Measurements from ENCODE around the gene RHOJ. TPM values are rescaled to one million over a fixed set of nuclear protein-coding genes. Genes with fewer than 3 reads are reported as not detected.

Gene RHOJ
- total RNA-seq, 1 experiment from 2014 or later, result 0.40 TPM

- no peak for TF ChIP-seq CTCF (IDR thresholded peaks at IDR 0.05; ENCODE audit: unreplicated experiment)
- DNase-seq, result no peak
- no TSS peak for BruUV-seq (replicated peaks)
- Mint-ChIP-seq H3K4me3 (ENCODE audit: low read depth, unreplicated experiment) (no peak overlapping the region), H3K4me1 (ENCODE audit: low read depth, unreplicated experiment) (no peaks in the 10 kb centered on the region), H3K27ac (ENCODE audit: unreplicated experiment) (no peak overlapping the region), H3K27me3 (ENCODE audit: unreplicated experiment) (peaks cover 24% of the 10 kb centered on the region), H3K9me3 (ENCODE audit: low read depth, unreplicated experiment) (no peaks in the 10 kb centered on the region), H3K36me3 (ENCODE audit: insufficient read depth, unreplicated experiment) (no peaks in the 10 kb centered on the region)
- intact Hi-C loops (cut with micrococcal nuclease; ENCODE audit: unreplicated experiment), result no loop called here
- CTCF ChIA-PET, result no interaction called here
Observed at GRCh38 chr14:63322897-63323573, 118.8 kb downstream of the RHOJ start.

DNA sequence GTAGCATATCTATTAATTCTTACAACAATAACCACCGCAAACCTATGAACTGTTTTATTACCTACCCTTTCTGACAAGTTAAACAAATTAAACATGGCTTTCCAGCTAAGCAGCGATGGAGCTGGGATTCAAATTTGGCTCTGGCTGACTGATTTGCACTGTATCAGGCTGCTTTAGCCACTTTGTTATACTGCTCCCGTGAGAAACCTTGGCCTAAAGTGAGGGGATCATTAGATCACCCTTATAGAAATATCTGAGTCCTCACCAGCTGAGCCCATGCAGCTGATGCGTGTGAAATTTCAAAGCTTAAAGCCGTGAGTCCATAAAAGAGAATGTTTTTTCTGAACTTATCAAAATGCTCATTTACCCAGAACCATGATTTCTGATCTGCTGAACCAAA, 122.6 kb downstream of the RHOJ start:
- Mint-ChIP-seq H3K4me3 (ENCODE audit: low read depth, unreplicated experiment) (no peak overlapping the region), H3K27ac (ENCODE audit: unreplicated experiment) (no peak overlapping the region), H3K27me3 (ENCODE audit: unreplicated experiment) (no peaks in the 10 kb centered on the region), H3K4me1 (ENCODE audit: low read depth, unreplicated experiment) (no peaks in the 10 kb centered on the region), H3K36me3 (ENCODE audit: insufficient read depth, unreplicated experiment) (no peaks in the 10 kb centered on the region), H3K9me3 (ENCODE audit: low read depth, unreplicated experiment) (no peaks in the 10 kb centered on the region)
- CTCF ChIA-PET, result no interaction called here
- intact Hi-C loops (cut with micrococcal nuclease; ENCODE audit: unreplicated experiment), result no loop called here
- BruUV-seq (replicated peaks), result no TSS peak
- DNase-seq, result no peak
- TF ChIP-seq CTCF (IDR thresholded peaks at IDR 0.05; ENCODE audit: unreplicated experiment), result no peak

DNA sequence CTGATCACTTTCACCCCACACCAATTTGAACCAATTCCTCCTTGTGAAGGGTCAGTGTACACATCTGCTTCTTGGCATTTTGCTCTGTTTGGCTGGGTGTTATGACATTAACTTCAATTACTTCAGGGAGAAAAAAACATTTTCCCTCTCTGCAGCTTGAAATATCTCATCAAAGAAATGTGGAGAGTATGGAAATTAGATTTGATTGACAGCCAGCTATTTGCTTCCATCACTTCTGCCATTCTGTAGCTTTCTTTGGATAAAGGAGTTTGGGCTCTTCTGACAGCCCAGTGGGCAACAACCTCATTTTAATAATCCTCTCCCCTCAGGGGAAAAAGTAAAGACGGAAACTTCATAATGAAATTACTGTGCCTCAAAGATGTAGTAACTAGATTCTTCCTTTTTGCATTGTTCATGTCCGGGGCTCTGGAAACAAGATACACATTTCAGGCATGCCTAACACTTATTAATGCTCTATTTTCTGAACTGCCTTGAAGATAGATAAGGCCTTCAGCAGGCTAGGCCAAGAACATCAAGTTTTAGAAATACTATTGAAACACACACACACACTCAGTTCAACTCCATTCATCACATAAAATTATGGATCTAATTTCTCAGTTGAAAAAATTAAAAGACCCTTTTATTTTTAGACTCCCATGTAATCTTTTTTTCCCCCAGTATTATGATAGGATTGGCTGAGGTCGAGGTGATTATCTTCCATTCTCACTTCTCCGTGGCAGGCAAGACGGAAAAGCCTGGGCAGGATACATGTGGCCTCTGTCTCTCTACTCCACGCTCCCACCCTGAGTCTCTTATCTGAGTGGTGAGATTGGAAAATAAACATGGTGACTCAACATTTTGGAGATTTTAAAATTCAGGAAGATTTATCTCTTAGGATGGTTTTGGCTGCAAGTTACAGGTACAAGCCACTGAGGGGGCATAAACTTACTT, 124.8 kb downstream of the RHOJ start:
- Mint-ChIP-seq H3K9me3 (ENCODE audit: low read depth, unreplicated experiment) (no peaks in the 10 kb centered on the region), H3K27ac (ENCODE audit: unreplicated experiment) (no peak overlapping the region), H3K36me3 (ENCODE audit: insufficient read depth, unreplicated experiment) (no peaks in the 10 kb centered on the region), H3K4me3 (ENCODE audit: low read depth, unreplicated experiment) (no peak overlapping the region), H3K4me1 (ENCODE audit: low read depth, unreplicated experiment) (no peaks in the 10 kb centered on the region), H3K27me3 (ENCODE audit: unreplicated experiment) (no peaks in the 10 kb centered on the region)
- DNase-seq, result no peak
- intact Hi-C loops (cut with micrococcal nuclease; ENCODE audit: unreplicated experiment), result no loop called here
- no TSS peak for BruUV-seq (replicated peaks)
- no peak for TF ChIP-seq CTCF (IDR thresholded peaks at IDR 0.05; ENCODE audit: unreplicated experiment)
- CTCF ChIA-PET, result no interaction called here

DNA sequence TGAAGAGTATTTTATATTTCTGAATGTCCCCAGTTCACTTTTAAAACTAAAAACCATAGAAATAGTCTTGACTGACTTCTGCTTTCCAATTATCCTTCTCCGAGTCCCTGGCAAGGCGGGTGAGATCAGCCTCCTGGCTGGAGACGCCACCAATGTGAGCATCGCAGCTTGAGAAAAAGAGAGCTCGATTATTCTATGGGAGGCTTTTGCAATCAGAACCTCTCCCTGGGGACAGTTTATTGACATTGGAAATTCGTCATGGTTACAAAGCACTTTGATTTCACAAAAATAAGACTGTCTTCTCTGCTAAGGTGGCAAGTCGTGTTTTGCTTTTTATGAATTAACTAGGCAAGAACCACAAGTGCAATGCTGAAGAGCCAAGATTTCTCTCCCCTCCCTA, 138.1 kb downstream of the RHOJ start:
- H3K4me3 Mint-ChIP-seq (ENCODE audit: low read depth, unreplicated experiment), result no peak overlapping the region
- peaks cover 35% of the 10 kb centered on the region for H3K27me3 Mint-ChIP-seq (ENCODE audit: unreplicated experiment)
- peaks cover 5% of the 10 kb centered on the region for H3K36me3 Mint-ChIP-seq (ENCODE audit: insufficient read depth, unreplicated experiment)
- no peak overlapping the region for H3K27ac Mint-ChIP-seq (ENCODE audit: unreplicated experiment)
- no peaks in the 10 kb centered on the region for H3K9me3 Mint-ChIP-seq (ENCODE audit: low read depth, unreplicated experiment)
- no TSS peak for BruUV-seq (replicated peaks)
- no peaks in the 10 kb centered on the region for H3K4me1 Mint-ChIP-seq (ENCODE audit: low read depth, unreplicated experiment)
- no peak for TF ChIP-seq CTCF (IDR thresholded peaks at IDR 0.05; ENCODE audit: unreplicated experiment)
- CTCF ChIA-PET, result no interaction called here
- intact Hi-C loops (cut with micrococcal nuclease; ENCODE audit: unreplicated experiment), result no loop called here
- DNase-seq, result no peak

Other genes starting within 250 kb of the RHOJ start
- not detected in 2 replicates for gene KCNH5, start 159.0 kb upstream of the RHOJ start, total RNA-seq (2022)
- gene GPHB5, start 114.5 kb downstream of the RHOJ start, total RNA-seq (2022), result not detected in 2 replicates